Stimulated activated effector memory CD8-positive, alpha-beta T cell treated with anti-CD3 and anti-CD28 coated beads, Interleukin-12 subunit alpha, Interleukin-12 subunit beta, amount 100 ng/mL, for 72 hours (primary cell): ENCODE measurements around the gene ALG12.

ENCODE experiments used
- ATAC-seq: fragments of 150-1000 bp; cut with Tn5 transposase; 2 replicates; pipeline ENCODE4 v1.10.0; 2021
- DNase-seq, 2 donors: peaks; one replicate each; pipeline ENCODE4 v3.0.0; 2021 to 2022; ENCODE audit warnings: low spot score in 2 of 2
- H3K27ac Mint-ChIP-seq: one replicate; pipeline ENCODE4 v1.8.0; 2022; ENCODE audit warnings: mild to moderate bottlenecking, mixed read lengths
- H3K36me3 Mint-ChIP-seq: one replicate; pipeline ENCODE4 v1.8.0; 2022; ENCODE audit warnings: mild to moderate bottlenecking, mixed read lengths
- H3K4me1 Mint-ChIP-seq: one replicate; pipeline ENCODE4 v1.8.0; 2022; ENCODE audit warnings: mixed read lengths
- H3K4me3 Mint-ChIP-seq: one replicate; pipeline ENCODE4 v1.8.0; 2022; ENCODE audit warnings: mild to moderate bottlenecking, mixed read lengths
- H3K9me3 Mint-ChIP-seq: one replicate; pipeline ENCODE4 v1.8.0; 2022; ENCODE audit warnings: mixed read lengths

Gene ALG12

GRCh38 chr22:49917974-49918910 is at the start of gene ALG12, which contains the start of gene CRELD2:
TSS of gene ALG12 (minus strand) at chr22:49918438. CDS start at chr22:49913765, 4,673 bp downstream.
TSS of gene CRELD2 (plus strand) at chr22:49918634. CDS start at chr22:49918770, 136 bp downstream.
- DNase-seq, result peak; percentile 93 to 97
- peak; percentile 96 for ATAC-seq
- Mint-ChIP-seq H3K4me1 (peaks cover 32% of the 10 kb centered on the region), H3K4me3 (peak within 1 kb of the TSS; percentile 73), H3K27ac (peak within 1 kb of the TSS; percentile 63), H3K9me3 (no peaks in the 10 kb centered on the region), H3K36me3 (peaks cover 20% of the 10 kb centered on the region)

DNA sequence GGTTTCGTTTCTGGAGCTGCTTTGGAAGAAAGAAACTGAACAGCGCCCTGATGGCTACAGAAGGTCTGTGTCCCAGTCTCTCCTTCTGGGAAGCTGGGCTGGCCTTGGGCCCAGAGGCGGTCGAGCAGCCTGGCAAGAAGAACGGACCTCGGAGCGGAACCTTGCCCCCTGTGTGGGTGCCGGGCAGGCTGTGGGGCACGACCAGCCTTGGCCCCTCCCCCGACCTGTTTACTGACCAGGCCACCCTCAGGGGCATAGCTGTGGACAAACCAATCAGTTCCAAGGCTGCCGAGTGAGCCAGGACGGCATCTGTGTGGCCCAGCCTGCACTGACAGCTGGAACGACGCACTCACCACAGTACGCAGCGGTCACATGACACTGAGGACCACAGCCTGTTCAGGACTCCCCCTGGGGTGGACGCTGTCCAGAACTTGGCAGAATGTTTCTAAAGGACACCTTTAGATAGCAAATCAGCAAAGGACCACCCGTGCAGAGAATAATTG is 49.5 kb upstream of the ALG12 start:
- ATAC-seq, result no peak
- Mint-ChIP-seq H3K36me3 (peaks cover 86% of the 10 kb centered on the region), H3K27ac (no peak overlapping the region), H3K4me3 (peak overlapping the region; percentile 34), H3K9me3 (no peaks in the 10 kb centered on the region), H3K4me1 (peaks cover 53% of the 10 kb centered on the region)
- peak; percentile 3 to 46 for DNase-seq

DNA sequence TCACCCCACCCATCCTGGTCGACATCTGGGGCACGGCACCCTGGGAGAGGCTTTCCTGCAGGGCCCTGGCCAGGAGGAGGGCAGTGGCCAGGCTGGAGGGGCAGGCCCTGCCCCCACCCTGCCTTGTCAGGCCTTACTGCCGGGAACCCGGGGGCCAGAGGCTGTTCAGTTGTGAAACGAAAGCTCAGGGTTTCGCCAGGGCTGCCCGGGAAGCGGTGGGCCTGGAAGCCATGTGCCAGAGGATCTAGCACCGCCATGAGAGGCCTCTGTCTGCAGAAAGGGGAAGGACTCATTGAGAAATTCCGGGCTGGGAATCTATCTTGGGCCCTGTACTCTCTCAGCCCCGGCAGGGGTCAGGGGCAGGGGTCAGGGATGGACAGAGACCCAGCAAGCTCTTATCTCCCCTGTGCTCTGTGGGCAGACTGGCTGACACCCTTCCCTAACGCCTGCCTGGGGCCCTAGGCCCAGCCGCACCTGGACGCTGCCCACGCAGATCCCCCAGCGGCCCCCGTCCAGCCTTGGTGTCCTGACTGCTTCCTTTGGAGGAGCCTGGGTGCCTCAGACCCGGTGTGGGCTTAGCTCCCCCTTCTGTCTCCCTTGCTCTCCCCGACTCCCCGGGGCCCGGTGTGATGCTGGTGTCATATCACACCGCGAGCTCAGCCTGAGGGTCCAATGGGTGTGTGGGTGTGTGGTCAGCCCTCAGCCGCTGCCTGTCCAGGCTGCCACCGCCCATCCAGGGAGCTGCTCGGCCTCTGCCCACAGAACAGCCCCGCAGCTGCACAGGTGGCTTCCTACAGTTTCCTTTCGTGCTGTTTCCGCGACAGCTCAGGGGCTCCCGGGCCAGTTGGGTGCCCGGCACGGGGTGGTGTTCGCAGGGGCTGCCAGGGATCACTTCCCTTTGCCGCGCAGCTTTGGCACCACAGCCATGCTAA is 48.8 kb upstream of the ALG12 start:
- DNase-seq (peak; percentile 18 to 60), ATAC-seq (no peak)
- Mint-ChIP-seq H3K4me1 (peaks cover 53% of the 10 kb centered on the region), H3K4me3 (peak overlapping the region; percentile 34), H3K36me3 (peaks cover 94% of the 10 kb centered on the region), H3K9me3 (no peaks in the 10 kb centered on the region), H3K27ac (no peak overlapping the region)

GRCh38 chr22:49966041-49966773 is 48.0 kb upstream of the ALG12 start:
- DNase-seq (no peak), ATAC-seq (no peak)
- Mint-ChIP-seq H3K4me1 (peaks cover 53% of the 10 kb centered on the region), H3K36me3 (peaks cover 100% of the 10 kb centered on the region), H3K4me3 (peak overlapping the region; percentile 90), H3K27ac (no peak overlapping the region), H3K9me3 (no peaks in the 10 kb centered on the region)

- H3K9me3 Mint-ChIP-seq, result no peaks in the 10 kb centered on the region
- peak overlapping the region; percentile 90 for H3K4me3 Mint-ChIP-seq
- DNase-seq (no peak), ATAC-seq (no peak)
- H3K36me3 Mint-ChIP-seq, result peaks cover 93% of the 10 kb centered on the region
- no peak overlapping the region for H3K27ac Mint-ChIP-seq
- H3K4me1 Mint-ChIP-seq, result peaks cover 46% of the 10 kb centered on the region
Measured at GRCh38 chr22:49965091-49966040, 47.1 kb upstream of the ALG12 start.

DNA sequence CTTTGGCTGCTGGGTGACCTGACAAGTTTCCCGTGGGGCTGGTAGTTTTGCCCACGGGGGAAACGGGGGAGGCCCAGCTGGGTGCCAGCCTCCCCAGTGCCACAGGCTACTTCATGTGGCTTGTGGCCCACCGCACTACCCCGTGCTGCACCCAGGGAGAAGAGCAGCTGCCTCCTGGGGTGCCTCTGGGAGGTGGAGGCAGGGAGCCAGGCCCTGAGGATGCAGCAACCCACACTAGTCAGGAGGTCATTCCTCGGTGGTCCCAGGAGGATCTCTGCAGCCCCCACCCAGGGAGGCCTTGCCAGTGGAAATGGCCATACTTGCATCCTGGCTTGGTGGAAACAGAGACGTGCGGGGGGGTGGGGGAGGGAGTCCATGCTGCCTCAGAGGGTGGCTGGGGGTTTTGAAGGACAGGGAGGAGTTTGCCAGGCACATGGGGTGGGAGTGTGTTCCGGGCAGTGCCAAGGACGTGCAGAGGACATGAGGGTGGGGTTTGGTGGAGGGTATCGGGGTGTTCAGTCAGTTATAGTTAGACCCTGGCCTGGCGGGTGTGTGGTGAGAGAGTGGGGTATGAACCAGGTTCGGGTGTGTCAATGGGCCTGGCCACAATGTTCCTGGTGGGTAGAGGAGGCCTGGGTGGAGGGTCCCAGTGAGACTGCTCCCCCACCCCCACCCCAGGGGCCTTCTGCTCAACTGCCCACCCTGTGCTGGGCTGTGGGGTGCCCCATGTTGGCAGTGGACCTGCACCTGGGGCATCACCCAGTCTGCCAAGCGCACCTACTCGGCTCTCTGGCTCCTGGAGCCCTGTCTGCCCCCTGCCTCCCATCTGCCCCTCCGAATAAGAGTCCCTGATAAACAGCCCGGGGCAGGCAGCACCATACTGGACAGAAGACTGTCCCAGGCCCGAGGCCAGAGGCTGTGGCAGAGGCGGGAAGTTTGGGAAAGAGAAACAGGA is 46.2 kb upstream of the ALG12 start:
- DNase-seq (no peak), ATAC-seq (no peak)
- Mint-ChIP-seq H3K4me1 (peaks cover 40% of the 10 kb centered on the region), H3K4me3 (peak overlapping the region; percentile 90), H3K27ac (no peak overlapping the region), H3K36me3 (peaks cover 84% of the 10 kb centered on the region), H3K9me3 (no peaks in the 10 kb centered on the region)

GRCh38 chr22:49963647-49964026 is 45.4 kb upstream of the ALG12 start:
- no peak overlapping the region for H3K27ac Mint-ChIP-seq
- peak overlapping the region; percentile 90 for H3K4me3 Mint-ChIP-seq
- no peak for ATAC-seq
- peaks cover 45% of the 10 kb centered on the region for H3K4me1 Mint-ChIP-seq
- no peaks in the 10 kb centered on the region for H3K9me3 Mint-ChIP-seq
- DNase-seq, result no peak
- H3K36me3 Mint-ChIP-seq, result peaks cover 76% of the 10 kb centered on the region

DNA sequence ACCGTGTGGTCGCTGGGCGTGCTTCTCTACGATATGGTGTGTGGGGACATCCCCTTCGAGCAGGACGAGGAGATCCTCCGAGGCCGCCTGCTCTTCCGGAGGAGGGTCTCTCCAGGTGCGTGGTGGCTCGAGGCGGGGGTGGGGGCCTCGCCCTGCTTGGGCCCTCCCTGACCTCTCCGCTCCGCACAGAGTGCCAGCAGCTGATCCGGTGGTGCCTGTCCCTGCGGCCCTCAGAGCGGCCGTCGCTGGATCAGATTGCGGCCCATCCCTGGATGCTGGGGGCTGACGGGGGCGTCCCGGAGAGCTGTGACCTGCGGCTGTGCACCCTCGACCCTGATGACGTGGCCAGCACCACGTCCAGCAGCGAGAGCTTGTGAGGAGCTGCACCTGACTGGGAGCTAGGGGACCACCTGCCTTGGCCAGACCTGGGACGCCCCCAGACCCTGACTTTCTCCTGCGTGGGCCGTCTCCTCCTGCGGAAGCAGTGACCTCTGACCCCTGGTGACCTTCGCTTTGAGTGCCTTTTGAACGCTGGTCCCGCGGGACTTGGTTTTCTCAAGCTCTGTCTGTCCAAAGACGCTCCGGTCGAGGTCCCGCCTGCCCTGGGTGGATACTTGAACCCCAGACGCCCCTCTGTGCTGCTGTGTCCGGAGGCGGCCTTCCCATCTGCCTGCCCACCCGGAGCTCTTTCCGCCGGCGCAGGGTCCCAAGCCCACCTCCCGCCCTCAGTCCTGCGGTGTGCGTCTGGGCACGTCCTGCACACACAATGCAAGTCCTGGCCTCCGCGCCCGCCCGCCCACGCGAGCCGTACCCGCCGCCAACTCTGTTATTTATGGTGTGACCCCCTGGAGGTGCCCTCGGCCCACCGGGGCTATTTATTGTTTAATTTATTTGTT is 44.8 kb upstream of the ALG12 start:
- Mint-ChIP-seq H3K36me3 (peaks cover 69% of the 10 kb centered on the region), H3K4me3 (peak overlapping the region; percentile 90), H3K27ac (no peak overlapping the region), H3K9me3 (no peaks in the 10 kb centered on the region), H3K4me1 (peaks cover 43% of the 10 kb centered on the region)
- ATAC-seq (no peak), DNase-seq (no peak)

GRCh38 chr22:49962012-49962750 is 43.9 kb upstream of the ALG12 start:
- Mint-ChIP-seq H3K4me3 (peak overlapping the region; percentile 90), H3K4me1 (peaks cover 34% of the 10 kb centered on the region)
- ATAC-seq, result peak; percentile 53

DNA sequence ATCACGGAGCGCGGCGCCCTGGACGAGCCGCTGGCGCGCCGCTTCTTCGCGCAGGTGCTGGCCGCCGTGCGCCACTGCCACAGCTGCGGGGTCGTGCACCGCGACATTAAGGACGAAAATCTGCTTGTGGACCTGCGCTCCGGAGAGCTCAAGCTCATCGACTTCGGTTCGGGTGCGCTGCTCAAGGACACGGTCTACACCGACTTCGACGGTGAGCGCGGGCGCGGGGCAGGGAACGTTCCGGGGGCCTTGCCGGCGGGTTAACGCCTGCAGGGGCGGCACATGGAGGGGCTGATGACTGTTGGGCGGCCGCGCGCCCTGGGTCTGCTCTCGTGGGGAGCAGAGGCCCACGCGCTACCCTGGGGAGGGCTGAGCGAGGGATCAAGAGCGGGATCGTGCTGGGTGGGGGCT is 43.4 kb upstream of the ALG12 start:
- H3K36me3 Mint-ChIP-seq, result peaks cover 56% of the 10 kb centered on the region
- ATAC-seq, result peak; percentile 1
- no peak overlapping the region for H3K27ac Mint-ChIP-seq

More at GRCh38 chr22:49962012-49962750, 43.9 kb upstream of the ALG12 start:
- Mint-ChIP-seq H3K9me3 (no peaks in the 10 kb centered on the region), H3K36me3 (peaks cover 61% of the 10 kb centered on the region), H3K27ac (no peak overlapping the region)
- peak; percentile 72 to 87 for DNase-seq

GRCh38 chr22:49961005-49961600 is 42.9 kb upstream of the ALG12 start:
- DNase-seq (peak in 1 of 2 donors; percentile 78), ATAC-seq (no peak)
- H3K4me1 Mint-ChIP-seq, result peaks cover 30% of the 10 kb centered on the region
- H3K4me3 Mint-ChIP-seq, result peak overlapping the region; percentile 90
- peaks cover 50% of the 10 kb centered on the region for H3K36me3 Mint-ChIP-seq
- H3K9me3 Mint-ChIP-seq, result no peaks in the 10 kb centered on the region
- H3K27ac Mint-ChIP-seq, result no peak overlapping the region

More for the DNA sequence above, 43.4 kb upstream of the ALG12 start:
- no peak for DNase-seq
- Mint-ChIP-seq H3K4me1 (peaks cover 34% of the 10 kb centered on the region), H3K4me3 (peak overlapping the region; percentile 90), H3K9me3 (no peaks in the 10 kb centered on the region)
